Measurements from ENCODE around the gene IQCF5. TPM values are rescaled to one million over a fixed set of nuclear protein-coding genes. Genes with fewer than 3 reads are reported as not detected.

IQCF5 gene
- total and polyA plus RNA-seq, 10 donors: not detected

GRCh38 chr3:51887620-51888019 lies 12.2 kb upstream of the IQCF5 start:
- Histone ChIP-seq H3K4me3 (no peak overlapping the region), H3K36me3 (no peaks in the 10 kb centered on the region), H3K4me1 (no peaks in the 10 kb centered on the region), H3K9me3 (no peaks in the 10 kb centered on the region), H3K27me3 (replicated peaks in 1 of 7) (peaks cover 0 to 35% (median 0%) of the 10 kb centered on the region in 7 donors), H3K27ac (no peak overlapping the region)
- WGBS, 5 donors: 83 to 93% (median 87%) methylated on average over 2 of the region's 2 CpGs
- TF ChIP-seq CTCF (IDR thresholded peaks at IDR 0.05 in 8 of 11, conservative IDR thresholded peaks at IDR 0.05 in 3 of 11) (no peak), POLR2A (IDR thresholded peaks at IDR 0.05) (no peak), POLR2AphosphoS5 (IDR thresholded peaks at IDR 0.05) (no peak)
- intact Hi-C loops (cut with DNase I; ENCODE audit: low total_unique reads): no loop called here
- no peak for DNase-seq

DNA sequence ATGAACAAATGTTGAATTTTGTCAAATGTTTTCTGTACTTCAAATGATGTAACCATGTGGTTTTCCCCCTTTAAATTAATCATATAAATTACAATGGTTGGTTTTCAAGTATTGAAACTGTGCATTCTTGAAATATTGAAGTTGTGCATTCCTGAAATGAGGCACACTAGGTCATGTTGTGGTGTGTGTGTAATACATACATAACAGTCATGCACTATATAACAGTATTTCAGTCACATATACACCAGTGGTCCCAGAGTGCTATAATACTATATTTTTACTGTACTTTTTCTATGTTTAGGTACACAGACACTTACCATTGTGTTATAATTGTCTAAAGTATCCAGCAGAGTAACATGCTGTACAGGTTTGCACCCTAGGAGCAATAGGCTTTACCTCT lies 11.0 kb upstream of the IQCF5 start:
- Histone ChIP-seq H3K27ac (no peak overlapping the region), H3K4me1 (no peaks in the 10 kb centered on the region), H3K4me3 (no peak overlapping the region), H3K27me3 (replicated peaks in 1 of 7) (peaks cover 0 to 32% (median 0%) of the 10 kb centered on the region in 7 donors), H3K9me3 (no peaks in the 10 kb centered on the region), H3K36me3 (no peaks in the 10 kb centered on the region)
- no peak for DNase-seq
- intact Hi-C loops (cut with DNase I; ENCODE audit: low total_unique reads): no loop called here
- no peak for TF ChIP-seq POLR2A (IDR thresholded peaks at IDR 0.05)
- no peak for TF ChIP-seq POLR2AphosphoS5 (IDR thresholded peaks at IDR 0.05)
- TF ChIP-seq CTCF (IDR thresholded peaks at IDR 0.05 in 8 of 11, conservative IDR thresholded peaks at IDR 0.05 in 3 of 11): no peak

DNA sequence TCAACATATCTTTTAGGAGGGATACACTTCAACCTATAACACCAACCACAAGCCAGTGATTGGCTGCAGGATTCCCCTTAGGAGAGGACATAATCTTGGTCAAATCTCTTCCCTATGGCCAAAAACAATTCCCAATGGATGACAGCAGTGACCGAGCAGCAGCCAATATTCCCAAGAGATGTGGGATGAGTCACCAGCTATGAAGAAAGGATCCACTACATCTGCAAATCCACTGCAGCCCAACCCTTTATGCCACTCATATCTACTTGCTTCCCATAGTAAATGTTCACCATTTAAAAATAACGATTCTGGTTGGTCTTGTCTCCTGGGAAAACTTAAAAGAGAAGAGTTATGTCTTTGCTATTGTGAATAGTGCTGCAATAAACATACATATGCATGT lies 4.5 kb upstream of the IQCF5 start:
- H3K4me3 ChIP-seq: no peak overlapping the region
- H3K9me3 ChIP-seq: no peaks in the 10 kb centered on the region
- peaks cover 0 to 32% (median 0%) of the 10 kb centered on the region in 7 donors for H3K27me3 ChIP-seq (replicated peaks in 1 of 7)
- intact Hi-C loops (cut with DNase I; ENCODE audit: low total_unique reads): no loop called here
- no peak overlapping the region for H3K27ac ChIP-seq
- no peak for DNase-seq
- TF ChIP-seq CTCF (IDR thresholded peaks at IDR 0.05 in 8 of 11, conservative IDR thresholded peaks at IDR 0.05 in 3 of 11) (no peak), POLR2A (IDR thresholded peaks at IDR 0.05) (no peak), POLR2AphosphoS5 (IDR thresholded peaks at IDR 0.05) (no peak)
- 31 to 68% (median 38%) methylated on average over 1 to 2 of the region's 2 CpGs for WGBS, 5 donors
- no peaks in the 10 kb centered on the region for H3K4me1 ChIP-seq
- no peaks in the 10 kb centered on the region for H3K36me3 ChIP-seq

- no peak for DNase-seq
- Histone ChIP-seq H3K4me3 (no peak overlapping the region), H3K27ac (no peak overlapping the region), H3K9me3 (no peaks in the 10 kb centered on the region), H3K36me3 (no peaks in the 10 kb centered on the region), H3K4me1 (no peaks in the 10 kb centered on the region), H3K27me3 (replicated peaks in 1 of 7) (peaks cover 0 to 22% (median 0%) of the 10 kb centered on the region in 7 donors)
- no peak for TF ChIP-seq POLR2AphosphoS5 (IDR thresholded peaks at IDR 0.05)
- TF ChIP-seq POLR2A (IDR thresholded peaks at IDR 0.05): no peak
- TF ChIP-seq CTCF (IDR thresholded peaks at IDR 0.05 in 8 of 11, conservative IDR thresholded peaks at IDR 0.05 in 3 of 11): no peak
- intact Hi-C loops (cut with DNase I; ENCODE audit: low total_unique reads): no loop called here
- 46 to 65% (median 60%) methylated on average over 6 of the region's 6 CpGs for WGBS, 5 donors
These were observed 785 bp upstream of the IQCF5 start for GRCh38 chr3:51876186-51876585.

All from spleen (tissue), 11 donors.